ENCODE data around the gene IRF8.

Gene IRF8

DNA sequence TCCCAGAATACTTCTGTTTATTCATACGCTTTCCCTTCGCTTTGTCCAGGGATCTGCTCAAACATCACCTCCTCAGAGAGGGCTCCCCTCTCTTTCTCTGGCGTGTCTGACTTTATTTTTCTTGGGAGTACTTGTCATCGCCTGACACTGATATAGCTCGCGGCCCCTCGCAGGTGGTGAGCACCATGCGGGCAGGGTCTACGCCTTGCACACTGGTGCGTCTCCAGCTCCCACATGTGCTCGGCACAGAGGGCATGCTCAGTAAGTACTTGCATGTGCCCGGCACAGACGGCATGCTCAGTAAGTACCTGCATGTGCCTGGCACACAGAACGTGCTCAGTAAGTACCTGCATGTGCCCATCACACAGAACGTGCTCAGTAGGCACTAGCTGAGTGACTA, 57.5 kb downstream of the IRF8 start:
- no peak for DNase-seq (ENCODE audit: low read depth, low spot score)

DNA sequence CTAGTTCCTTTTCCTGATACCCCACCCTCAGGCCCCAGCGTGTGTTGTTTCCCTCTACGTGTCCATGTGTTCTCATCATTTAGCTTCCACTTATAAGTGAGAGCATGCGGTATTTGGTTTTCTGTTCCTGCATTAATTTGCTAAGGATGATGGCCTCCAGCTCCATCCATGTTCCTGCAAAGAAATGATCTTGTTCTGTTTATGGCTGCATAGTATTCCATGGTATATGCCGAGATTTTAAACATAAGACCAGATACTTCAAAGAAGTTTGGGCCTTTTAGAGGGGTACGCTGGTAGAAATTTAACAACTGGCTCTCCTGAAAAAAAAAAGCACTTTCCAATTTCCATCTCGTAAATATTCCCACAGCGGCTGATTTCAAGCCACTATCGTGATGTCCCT, 59.8 kb downstream of the IRF8 start:
- DNase-seq (ENCODE audit: low read depth, low spot score) = no peak

DNA sequence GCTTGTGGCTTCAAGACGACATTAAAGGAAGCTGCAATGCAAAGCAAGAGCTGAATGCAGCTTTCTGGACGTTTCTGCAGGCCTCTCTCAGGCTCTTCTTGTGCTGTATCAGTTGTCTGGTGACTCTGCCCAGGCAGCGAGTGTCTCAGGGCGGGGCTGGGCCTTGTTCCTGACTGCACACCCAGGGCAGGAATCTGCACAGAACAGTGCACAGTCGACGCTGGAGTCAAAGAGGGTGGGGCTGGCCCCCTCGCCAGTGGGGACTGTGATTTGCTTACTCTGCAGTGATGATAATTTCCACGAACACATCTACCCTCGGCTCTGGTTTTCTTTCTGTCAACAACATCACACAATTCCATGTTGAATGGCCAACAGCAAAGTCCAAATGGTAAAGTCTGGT, 60.7 kb downstream of the IRF8 start:
- no peak for DNase-seq (ENCODE audit: low read depth, low spot score)

DNA sequence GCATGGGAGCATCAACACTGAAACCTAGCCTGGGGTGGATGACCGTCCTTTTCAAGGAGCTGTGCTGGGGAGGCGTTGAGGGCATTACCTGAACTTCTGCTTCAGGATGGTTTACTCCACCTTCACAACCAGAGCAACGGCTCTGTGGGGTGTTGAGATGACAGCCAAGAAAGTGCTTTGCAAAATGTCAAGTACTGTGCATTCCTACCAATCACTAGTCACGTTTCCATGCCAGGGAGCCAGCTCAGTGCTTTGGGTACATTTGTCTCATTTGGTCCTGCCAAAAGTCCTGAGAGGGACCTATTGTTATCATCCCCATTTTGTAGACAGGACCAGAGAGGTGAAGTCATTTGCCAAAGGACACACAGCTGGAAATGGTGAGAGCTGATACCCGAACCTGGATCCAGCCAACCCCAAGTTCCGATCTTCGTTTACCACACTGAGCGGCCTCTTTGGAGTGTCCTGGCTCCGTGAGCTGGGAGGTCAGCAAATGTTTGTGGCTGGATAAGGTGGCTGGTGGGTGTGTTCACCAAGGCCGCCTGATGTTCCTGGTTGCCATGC, 61.6 kb downstream of the IRF8 start:
- no peak for DNase-seq (ENCODE audit: low read depth, low spot score)

DNA sequence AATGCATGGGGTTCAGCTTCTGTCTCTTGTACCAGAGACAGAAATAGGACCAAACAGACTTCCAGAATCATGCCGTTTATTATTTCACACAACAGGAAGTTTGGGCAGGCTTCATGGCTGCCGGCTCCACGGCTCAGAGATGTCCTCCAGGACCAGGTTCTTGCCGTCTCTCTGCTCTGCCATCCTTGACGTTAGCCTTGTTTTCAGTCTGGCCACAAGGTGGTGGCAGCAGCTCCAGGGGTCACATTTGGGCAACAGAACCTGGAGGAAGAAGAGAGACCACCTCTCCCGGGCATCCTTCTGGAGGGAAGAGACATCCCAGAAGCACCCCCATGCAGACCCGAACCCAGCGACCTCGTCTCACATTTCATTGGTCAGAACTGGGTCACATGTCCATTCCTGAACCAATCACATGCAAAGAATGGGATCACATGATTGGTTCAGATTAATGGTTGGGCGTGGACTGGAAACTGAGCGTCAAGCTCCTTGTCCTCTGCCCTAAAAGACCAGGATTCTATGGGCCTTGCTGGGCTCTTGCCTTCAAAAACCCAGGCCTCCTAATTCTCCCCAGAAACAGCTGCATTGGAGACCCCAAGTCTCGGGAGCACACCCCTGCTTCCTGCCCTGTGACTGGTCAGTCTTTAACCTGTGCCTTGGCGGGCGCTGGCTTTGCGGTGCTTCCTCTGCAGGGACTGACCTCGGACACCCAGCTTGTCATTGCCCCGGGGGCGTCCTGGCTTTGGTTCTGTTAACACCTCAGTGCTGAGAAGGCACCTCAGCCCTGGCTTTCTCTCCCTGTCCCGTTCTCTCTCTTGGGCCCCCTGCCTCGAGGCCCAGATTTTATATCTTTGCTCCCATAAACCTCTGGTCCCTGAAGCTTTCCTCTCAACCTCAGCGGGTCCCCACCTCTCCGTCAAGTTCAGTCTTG, 63.3 kb downstream of the IRF8 start:
- DNase-seq (ENCODE audit: low read depth, low spot score) = no peak

DNA sequence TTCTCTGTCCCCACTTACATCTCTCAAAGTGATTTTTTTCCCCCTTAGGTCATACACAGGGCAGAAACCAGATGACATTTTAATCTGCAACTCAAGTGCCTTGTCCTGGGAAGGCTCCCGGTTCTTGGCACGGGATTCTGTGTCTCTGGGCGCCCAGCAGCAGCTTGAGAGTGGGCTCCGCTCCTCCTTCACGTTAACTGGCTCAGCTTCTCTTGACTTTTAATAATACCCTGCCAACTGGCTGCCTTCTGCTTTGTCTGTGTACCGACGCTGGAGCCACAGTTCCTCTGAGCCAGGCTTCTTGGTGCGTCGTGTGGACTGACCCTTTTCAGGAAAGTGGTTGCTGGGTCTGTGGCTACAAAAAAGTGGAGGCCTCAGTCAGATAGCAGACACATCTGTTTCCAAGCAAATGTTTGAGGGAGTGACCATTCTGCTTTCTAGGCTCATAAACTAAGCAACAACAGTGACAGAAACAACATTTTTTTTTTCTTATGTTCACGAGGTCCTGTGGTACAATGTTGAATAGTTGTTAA, 64.9 kb downstream of the IRF8 start:
- DNase-seq (ENCODE audit: low read depth, low spot score) = no peak

DNA sequence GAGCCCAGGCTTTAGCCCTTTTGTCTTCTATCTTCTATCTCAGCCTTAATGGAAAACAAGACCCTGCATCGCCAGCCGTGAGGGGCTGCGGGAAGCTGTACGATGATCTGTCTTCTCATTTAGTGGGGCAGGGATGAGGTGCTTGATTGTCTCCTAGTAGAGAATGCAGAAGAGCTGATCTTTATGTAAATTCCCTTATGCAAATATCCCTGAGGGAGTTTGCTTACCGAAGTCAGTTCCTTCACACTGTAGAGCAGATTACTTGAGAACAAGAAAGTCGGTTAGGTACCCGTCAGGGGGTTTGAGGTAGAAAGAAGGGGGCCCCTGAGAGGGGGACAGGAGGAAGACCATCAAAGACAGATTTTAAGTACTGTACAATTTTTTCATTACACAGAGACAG, 66.2 kb downstream of the IRF8 start:
- DNase-seq (ENCODE audit: low read depth, low spot score) = no peak

DNA sequence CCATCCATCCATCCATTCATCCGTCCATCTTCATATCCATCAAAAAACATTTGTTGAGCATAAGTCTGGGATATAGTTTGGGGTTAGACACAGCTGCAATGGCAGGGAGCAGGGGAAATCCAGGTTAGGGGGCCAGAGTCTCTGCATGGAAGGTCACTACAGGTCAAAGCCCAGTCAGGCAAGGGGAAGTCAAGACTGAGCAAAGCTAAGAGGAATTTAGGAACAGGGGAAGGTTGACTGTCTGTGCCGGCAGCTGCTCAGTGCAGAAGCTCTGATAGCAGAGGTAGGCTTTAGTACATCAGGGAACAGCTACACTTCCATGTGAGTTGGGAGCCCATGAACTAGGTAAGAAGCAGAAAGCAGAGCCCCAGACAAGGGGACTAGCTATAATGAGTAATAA, 68.1 kb downstream of the IRF8 start:
- DNase-seq (ENCODE audit: low read depth, low spot score) = no peak

DNA sequence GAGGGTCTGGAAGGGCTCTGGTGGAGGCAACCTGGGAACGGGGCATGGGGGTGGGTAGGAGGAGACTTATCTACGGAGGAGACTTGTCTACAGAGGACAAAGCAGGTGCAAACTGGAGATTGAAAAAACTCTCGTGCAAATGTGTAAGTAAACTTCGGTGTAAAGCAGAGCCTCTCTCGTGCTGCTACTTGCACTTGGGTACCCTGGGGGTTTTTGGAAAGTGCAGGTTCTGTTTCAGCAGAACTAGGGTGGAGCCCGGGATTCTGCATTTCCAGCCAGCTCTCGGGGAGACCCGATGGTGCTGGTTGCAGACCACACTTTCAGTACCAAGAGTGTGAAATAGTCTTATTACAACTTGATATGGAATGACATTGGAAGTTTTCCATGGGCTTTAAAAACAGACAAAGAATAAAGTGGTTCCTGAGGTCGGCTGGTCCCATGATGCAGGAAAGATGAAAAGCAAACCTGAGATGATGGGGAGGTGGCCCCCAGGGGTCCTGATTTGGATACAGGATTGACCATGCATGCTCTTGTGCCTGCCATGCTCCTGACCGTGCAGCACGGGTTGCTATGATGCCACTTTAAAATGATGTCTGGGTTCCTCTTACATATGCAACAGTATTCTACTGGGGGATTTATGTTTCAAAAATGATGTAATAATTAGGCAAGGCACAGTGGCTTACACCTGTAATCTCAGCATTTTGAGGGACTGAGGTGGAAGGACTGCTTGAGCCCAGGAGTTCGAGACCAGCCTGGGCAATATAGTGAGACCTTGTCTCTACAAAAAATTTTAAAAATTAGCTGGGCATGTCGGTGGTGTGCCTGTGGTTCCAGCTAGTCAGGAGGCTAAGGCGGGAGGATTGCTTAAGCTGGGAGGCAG, 69.3 kb downstream of the IRF8 start:
- DNase-seq (ENCODE audit: low read depth, low spot score) = no peak

DNA sequence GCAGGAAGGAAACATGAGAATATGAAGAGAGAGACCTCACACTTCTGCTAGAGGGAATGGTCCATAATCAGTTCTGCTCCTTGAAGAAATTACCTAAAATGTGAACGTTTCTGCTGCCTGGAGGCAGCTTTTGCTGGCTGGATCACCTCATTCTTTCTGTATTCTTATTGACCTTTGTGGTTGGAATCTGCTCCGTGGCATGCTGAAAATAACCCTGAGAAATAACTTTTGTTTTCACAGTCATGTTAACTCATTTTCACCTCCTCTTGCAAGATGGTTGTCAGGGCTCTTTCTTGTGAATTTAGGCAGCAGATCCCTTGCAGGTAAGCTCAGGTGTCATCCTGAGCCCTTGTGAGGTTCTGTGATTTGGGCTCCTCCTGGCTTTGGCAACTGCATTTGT, 70.2 kb downstream of the IRF8 start:
- DNase-seq (ENCODE audit: low read depth, low spot score) = no peak

DNA sequence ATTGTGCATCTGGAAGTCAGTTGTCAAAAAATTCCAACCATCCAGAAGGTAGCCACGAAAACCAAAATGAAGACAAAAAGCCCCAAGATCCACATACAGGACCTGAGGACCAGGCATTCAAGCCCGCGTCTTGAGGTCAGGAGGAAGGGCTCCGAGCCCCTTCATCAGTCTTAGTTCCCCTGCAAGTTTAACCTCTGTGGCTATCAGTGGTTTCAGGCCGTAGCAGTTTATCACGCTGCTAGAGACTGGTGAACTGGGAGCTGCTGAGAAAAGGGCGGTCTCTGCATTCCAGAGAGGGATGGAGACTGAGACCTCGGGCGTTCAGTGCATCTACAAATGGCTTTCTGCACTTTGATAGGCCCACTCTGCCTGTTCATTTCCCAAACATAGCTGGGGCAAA, 70.6 kb downstream of the IRF8 start:
- DNase-seq (ENCODE audit: low read depth, low spot score) = no peak

DNA sequence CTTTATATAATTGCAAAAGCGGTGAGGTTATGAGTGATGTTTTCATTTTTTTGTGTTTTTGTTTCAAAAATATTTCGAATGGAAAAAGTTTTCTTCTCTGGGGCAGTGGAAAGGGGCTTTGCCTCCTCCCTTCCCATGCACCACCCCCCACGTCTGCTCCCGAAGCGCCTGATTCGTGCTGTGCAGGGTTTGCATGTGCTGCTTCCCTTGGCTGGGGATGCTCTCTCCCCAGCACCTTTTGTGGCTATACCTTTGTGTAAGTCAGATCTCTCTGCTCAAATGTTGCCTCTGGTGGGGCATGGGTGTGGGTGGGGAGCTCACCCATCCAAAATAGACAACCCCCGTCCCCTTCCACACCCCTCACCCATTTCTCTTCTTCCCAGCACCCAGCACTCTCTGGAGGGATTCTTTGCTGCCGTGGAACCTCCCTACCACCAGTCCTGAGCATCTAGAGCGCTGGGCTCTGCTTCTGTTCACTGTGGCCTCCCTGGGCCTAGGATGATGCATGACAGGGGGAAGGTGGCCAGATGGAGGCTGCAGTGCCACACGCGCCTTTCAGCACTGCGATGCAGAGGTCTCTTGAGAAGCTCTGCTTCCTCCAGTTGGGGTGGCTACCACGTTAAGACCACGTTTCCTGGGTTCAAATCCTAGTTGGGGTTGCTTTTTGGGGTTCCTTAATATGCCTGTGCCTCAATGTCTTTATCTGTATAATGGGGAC, 71.2 kb downstream of the IRF8 start:
- DNase-seq (ENCODE audit: low read depth, low spot score) = no peak

DNA sequence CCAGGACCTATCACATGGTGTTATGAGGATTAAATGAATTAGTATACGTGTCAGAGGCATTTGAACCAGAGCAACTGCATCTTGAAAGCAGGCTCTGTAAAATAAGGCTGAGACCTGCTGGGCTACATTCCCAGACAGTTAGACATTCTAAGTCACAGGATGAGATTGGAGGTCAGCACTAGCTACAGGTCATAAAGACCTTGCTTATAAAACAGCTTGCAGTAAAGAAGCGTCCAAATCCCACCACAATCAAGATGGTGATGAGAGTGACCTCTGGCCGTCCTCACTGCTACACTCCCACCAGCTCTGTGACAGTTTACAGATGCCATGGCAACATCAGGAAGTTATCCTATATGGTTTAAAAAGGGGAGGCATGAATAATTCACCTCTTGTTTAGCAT, 71.8 kb downstream of the IRF8 start:
- DNase-seq (ENCODE audit: low read depth, low spot score) = no peak
